Right lobe of liver (tissue), 4 donors: ENCODE data around the gene SLC22A23.

Source experiments
- CTCF ChIP-seq, 4 donors: fragments of 200-600 bp in 3 of 4; fragments of 450-650 bp in 1 of 4; IDR thresholded peaks; one replicate each; pipeline versions ENCODE4 v1.5.1 to v1.8.0; 2016 to 2022; ENCODE audit warnings: antibody characterized with exemption in 4 of 4, mild to moderate bottlenecking in 2 of 4
- POLR2A ChIP-seq: fragments of 450-650 bp; IDR thresholded peaks from one replicate; pipeline ENCODE4 v1.6.1; 2017; ENCODE audit warnings: antibody characterized with exemption, mild to moderate bottlenecking
- donor health status: DM: no; HTN: no; CAD: no.
- donor health status: DM: no; HTN: no; CAD: no.
- donor health status: DM: no; HTN: yes; CAD: no.

- TF ChIP-seq CTCF (IDR thresholded peaks at IDR 0.05) (no peak), POLR2A (no peak)
Observed at GRCh38 chr6:3439961-3440360, 16.9 kb downstream of the SLC22A23 start.
